NCI-H146 (cell line): Measurements from ENCODE around the gene CEP170B.
"Not testable (repeated sequence)": the region's sequence is repeated elsewhere in the genome, so short reads cannot be mapped to it uniquely, and the experiment has no call there.

Experiments used
- DNase-seq: peaks from one replicate; lab custom pipeline; 2025; lab: John Stamatoyannopoulos, UW

The CEP170B gene

DNA sequence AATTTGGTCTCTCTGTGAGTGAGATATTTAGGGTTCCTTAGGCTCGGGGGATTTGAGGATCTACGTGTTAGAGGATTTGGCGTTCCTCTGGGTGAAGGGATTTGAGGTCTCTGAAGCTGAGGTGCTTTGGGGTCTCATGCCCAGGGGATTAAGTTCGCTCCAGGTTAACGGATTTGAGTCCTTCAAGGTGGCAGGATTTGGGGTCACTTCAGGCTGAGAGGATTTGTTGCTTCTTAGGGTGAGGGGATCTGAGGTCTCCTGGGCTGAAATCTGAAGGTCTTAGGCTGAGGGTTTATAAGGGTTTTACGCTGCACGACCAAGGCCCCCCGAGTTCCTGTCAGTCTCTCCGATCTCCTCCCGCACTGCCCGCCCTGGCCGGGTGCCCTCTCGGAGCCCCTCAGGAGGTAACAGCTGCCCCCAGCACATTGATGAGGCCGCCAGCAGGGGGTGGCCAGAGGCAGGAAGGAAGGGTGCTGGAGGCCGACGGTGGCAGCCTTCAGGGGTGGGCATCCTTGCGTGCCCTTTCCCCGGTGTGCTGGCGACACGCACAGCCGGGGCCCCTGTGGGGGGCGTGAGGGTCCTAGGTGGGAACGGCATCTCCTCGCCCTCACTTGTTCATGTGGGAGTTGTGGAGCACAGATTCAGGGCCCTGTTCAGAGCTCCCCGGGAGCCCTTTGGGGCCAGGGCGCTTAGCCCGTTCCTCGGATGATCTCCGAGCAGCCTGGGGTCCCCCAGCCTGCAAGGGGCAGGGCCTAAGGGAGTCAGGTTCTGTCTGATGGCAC lies 14.3 kb downstream of the CEP170B start:
- DNase-seq: no peak

DNA sequence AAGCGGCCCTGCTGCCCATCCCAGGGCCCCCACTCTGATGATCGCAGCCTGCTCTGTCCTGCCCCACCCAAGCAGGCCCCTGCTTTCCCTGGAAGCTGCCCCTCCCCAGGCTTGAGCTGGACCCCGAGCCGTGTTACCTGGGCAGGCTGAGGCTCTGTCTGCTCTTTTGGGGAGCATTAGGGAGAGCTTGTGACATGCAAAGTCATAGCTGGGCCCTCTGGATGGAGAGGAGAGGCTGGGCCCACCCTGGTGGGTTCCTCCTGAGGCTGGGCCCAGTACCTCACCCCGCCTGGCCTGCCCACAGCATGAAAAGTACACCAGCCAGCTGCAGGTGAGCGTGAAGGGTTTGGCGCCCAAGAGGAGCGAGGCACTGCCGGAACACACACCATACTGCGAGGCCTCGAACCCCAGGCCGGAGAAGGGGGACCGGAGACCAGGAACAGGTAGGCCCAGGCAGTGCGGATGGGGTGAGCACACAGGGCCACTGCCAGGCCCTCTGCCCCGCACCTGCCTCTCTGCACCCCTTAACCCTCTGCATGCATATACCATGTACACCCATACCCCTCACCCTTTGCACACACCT lies 15.0 kb downstream of the CEP170B start:
- no peak for DNase-seq

DNA sequence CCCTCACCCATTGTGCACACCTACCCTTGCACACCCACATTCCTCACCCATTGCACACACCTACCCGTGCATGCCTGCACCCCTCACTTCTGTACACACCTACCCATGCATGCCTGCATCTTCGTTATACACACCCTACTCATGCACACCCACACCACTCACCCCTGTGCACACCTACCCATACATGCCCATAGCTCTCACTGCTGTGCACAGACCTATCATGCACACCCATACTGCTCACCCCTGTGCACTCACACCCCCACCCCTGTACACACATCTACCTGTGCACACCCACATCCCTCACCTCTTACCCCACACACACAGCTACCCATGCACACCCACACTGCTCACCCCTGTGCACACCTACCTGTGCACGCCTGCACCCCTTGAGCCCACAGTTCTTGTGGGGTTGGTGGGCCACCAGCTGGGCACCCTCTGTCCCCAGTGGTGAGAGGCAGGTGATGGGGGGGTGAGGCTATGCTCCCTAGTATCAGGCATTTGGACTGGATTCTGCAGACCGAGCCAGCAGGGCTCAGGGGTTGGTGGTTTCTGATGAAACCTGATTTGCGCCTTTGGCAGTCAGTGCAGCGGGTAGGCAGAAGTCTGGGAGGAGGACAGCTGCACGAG lies 15.6 kb downstream of the CEP170B start:
- DNase-seq: no peak

GRCh38 chr14:104881369-104881979 lies 16.4 kb downstream of the CEP170B start:
- peak; percentile 87 for DNase-seq

DNA sequence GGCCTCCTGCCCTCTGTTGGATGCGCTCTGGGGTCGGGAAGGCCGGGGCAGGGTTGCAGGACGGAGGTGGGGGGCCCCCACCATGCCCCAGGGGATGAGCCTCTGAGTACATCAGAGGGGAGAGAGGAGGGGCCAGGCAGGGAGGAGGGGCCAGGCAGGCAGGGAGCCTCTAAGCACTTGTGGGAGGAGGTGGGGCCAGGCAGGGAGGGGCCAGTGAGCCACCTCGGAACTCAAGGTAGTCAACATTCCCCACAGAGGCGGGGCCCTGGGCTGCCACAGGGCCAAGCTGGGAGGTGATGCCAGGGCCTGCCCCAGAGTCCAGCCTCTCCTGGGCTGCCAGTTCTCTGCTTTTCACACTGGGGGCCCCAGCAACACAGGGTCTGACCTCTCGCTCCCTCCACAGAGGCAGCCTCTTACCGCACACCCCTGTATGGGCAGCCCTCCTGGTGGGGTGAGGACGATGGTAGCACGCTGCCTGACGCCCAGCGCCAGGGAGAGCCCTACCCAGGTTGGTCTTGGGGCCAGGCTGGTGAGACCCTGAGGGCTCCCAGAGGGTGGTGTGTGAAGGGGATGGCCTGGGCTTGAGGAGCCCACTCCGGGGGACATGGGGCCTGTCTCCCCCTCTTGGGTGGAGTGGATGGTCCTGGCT lies 17.4 kb downstream of the CEP170B start:
- peak; percentile 25 for DNase-seq

GRCh38 chr14:104882991-104883660 lies 18.1 kb downstream of the CEP170B start:
- DNase-seq: no peak

DNA sequence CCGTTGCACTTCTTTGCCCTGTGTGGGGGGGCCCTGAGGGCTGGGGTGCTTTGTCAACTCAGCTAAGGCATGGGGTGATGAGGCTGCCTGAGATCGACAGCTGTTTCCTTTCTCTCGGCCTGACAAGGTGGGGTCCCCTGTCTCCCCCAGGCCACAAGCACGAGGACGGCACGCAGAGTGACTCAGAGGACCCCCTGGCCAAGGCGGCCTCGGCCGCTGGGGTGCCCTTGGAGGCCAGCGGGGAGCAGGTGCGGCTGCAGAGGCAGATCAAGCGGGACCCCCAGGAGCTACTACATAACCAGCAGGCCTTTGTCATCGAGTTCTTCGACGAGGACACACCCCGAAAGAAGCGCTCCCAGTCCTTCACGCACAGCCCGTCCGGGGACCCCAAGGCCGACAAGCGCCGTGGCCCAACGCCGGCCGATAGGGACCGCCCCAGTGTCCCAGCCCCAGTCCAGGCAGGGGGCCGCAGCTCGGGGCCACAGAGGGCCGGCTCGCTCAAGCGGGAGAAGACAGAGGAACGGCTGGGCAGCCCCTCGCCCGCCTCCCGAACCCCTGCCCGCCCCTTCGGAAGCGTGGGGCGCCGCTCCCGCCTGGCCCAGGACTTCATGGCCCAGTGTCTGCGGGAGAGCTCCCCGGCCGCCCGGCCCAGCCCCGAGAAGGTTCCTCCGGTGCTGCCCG lies 18.8 kb downstream of the CEP170B start:
- no peak for DNase-seq

GRCh38 chr14:104884381-104884780 lies 19.3 kb downstream of the CEP170B start:
- not testable (repeated sequence) for DNase-seq

GRCh38 chr14:104885031-104885972 lies 20.2 kb downstream of the CEP170B start:
- no peak for DNase-seq

- no peak for DNase-seq
Observed at GRCh38 chr14:104885973-104886689, 21.1 kb downstream of the CEP170B start.

DNA sequence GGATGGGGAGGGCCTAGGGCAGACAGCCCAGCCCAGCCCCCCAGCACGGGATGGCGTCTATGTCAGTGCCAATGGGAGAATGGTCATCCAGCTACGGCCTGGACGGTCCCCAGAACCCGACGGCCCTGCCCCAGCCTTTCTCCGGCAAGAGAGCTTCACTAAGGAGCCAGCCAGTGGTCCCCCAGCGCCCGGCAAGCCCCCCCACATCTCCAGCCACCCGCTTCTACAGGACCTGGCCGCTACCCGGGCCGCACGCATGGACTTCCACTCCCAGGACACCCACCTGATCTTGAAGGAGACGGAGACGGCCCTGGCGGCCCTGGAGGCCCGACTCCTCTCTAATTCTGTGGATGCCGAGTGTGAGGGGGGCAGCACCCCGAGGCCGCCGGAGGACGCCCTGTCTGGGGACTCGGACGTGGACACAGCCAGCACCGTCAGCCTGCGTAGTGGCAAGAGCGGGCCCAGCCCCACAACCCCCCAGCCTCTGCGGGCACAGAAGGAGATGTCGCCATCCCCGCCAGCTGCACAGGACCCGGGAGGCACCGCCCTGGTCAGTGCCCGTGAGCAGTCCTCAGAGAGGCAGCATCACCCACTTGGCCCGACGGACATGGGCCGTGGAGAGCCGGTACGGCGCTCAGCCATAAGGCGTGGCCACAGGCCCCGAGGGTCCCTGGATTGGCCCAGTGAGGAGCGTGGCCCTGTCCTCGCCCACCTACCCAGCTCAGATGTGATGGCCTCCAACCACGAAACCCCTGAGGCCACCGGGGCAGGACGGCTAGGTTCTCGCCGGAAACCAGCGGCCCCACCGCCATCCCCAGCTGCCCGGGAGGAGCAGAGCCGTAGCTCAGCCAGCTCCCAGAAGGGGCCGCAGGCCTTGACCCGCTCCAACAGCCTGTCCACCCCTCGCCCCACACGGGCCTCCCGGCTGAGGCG lies 21.9 kb downstream of the CEP170B start:
- no peak for DNase-seq

DNA sequence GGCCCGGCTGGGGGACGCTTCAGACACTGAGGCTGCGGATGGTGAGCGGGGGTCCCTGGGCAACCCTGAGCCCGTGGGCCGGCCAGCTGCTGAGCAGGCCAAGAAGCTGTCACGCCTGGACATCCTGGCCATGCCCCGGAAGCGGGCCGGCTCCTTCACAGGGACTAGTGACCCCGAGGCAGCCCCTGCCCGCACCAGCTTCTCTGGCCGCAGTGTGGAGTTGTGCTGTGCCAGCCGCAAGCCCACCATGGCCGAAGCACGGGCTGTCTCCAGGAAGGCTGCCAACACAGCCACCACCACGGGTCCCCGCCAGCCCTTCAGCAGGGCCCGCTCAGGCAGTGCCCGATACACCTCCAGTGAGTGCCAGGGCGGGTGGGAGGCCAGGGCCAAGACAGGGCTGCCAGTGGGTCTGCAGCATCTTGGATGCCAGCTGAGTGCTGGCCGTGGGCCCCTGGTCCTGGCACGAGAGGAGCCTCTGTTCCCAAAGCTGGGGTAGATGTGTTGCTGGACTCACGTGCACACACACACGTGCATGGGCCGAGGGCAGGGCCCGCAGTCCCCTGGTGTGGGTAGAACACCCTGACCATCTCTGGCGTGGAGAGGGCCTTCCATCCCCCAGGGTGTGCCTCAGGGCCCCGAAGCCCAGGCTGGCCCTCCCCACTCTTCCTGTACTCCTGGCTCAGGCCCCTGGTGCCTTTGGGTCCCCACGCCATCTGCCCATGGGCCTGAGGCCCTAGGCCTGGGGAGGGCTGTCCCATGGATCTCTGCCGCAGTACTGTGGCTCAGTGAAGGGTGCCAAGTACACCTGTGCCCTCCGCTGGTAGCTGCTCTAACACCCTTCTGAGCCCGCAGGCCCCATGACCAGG lies 22.8 kb downstream of the CEP170B start:
- DNase-seq: no peak

GRCh38 chr14:104888489-104889374 lies 23.7 kb downstream of the CEP170B start:
- no peak for DNase-seq

- DNase-seq: no peak
Observed at GRCh38 chr14:104889375-104889757, 24.3 kb downstream of the CEP170B start.

- DNase-seq: not testable (repeated sequence)
Observed at GRCh38 chr14:104890292-104890691, 25.2 kb downstream of the CEP170B start.

DNA sequence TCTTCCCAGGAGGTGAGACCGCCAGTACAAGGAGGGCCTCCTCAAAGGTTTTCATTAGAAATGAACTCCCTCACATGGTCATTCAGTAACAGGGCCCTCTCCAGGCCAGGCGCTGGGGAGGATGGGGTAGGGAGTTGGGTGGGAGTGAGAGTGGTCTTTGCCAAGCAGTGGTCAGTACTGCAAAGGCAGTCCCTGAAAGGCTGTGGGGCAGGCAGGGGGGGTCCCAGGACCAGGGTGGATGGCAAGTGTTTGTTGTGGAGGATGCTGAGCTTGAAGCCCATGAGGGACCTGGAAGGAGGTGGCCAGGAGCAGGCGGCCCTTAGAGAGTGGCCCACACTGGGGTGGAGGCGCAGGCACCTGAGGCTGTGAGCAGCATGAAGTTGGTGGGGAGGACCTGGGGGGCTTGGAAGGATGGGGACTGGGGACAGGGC lies 26.1 kb downstream of the CEP170B start:
- no peak for DNase-seq
